Hepatocyte (in vitro differentiated cells): ENCODE measurements around the gene GPRIN3.

Experiments
- CTCF ChIP-seq: fragments of 200-600 bp; sonication (generic); IDR thresholded peaks from 2 replicates; pipeline ENCODE4 v1.5.1; 2016; ENCODE audit warnings: antibody characterized with exemption, mild to moderate bottlenecking; ENCODE audit not compliant: poor library complexity
- EZH2 ChIP-seq: fragments of 200-600 bp; sonication (generic); IDR thresholded peaks from 2 replicates; pipeline ENCODE4 v1.6.1; 2016; ENCODE audit warnings: antibody characterized with exemption, mild to moderate bottlenecking, borderline replicate concordance

- TF ChIP-seq CTCF = no peak
- no peak for TF ChIP-seq EZH2
Measured at GRCh38 chr4:89288430-89288829, 19.2 kb downstream of the GPRIN3 start.
